Skeletal muscle tissue (tissue), 4 donors: ENCODE measurements around the gene GIPC3. TPM values are rescaled to one million over a fixed set of nuclear protein-coding genes. Genes with fewer than 3 reads are reported as not detected.

Source experiments
- H3K27ac ChIP-seq: one replicate; pipeline ENCODE4 v1.7.0; 2013; ENCODE audit warnings: mild to moderate bottlenecking, low read depth, low read length, inconsistent platforms
- H3K27me3 ChIP-seq, 3 donors: one replicate each; pipeline ENCODE4 v1.7.0; 2013; ENCODE audit warnings: low read length in 3 of 3; ENCODE audit not compliant: control insufficient read depth in 3 of 3, insufficient read depth in 3 of 3
- H3K36me3 ChIP-seq, 3 donors: one replicate each; pipeline ENCODE4 v1.7.0; 2013; ENCODE audit warnings: low read length in 3 of 3; ENCODE audit not compliant: control insufficient read depth in 3 of 3, insufficient read depth in 3 of 3
- H3K4me1 ChIP-seq, 3 donors: one replicate each; pipeline ENCODE4 v1.7.0; 2013; ENCODE audit warnings: low read length in 3 of 3, mild to moderate bottlenecking in 3 of 3; ENCODE audit not compliant: control insufficient read depth in 3 of 3, insufficient read depth in 3 of 3
- H3K4me3 ChIP-seq, 3 donors: one replicate each; pipeline ENCODE4 v1.7.0; 2013; ENCODE audit warnings: low read length in 3 of 3
- H3K9ac ChIP-seq, 3 donors: one replicate each; pipeline ENCODE4 v1.7.0; 2013; ENCODE audit warnings: low read length in 3 of 3, mild to moderate bottlenecking in 3 of 3, moderate library complexity in 2 of 3, low read depth in 1 of 3
- H3K9me3 ChIP-seq, 3 donors: one replicate each; pipeline ENCODE4 v1.7.0; 2013; ENCODE audit warnings: low read length in 3 of 3; ENCODE audit not compliant: control insufficient read depth in 3 of 3
- total RNA-seq: library from RNA; depleted of rRNA; stranded (reverse); fragments of >200 nt; gene quantifications from one replicate; pipeline ENCODE4 v1.2.3, GENCODE V29; 2014
- donor health status: Osteomylitis.

Gene GIPC3
- total RNA-seq, 1 donor from 2014 or later, result not detected

DNA sequence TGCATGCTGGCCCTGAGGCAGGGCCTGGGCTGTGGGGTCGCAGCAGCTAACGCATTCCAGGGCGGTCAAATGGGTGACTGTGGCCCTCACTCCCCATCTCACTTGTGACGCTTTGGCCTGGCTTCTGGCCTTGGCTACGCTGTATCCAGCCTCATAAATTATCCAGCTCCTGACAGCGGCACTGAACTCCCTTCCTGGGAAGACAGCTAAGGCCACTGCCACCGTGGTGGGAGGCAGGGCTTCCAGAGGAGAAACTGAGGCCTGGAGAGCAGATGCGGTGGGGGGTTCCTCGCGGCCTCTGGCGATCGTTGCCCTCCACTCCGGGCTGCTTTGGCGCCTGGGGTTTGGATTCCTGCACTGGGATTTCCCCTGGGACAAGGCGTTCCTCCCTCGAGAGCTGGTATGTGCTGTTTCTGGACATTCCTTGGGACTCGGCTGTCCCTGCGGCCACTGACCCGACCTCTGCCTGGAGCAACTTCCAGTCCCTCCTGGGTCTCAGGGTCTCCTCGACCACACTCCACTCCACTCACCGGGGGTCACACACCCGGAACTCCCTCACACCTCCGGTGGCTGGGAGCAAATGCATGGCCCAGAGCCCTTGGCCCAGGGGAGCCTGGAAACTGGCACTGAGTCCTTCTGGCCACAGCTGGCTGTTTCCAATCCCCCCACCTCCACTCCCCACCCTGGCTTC, 18.0 kb downstream of the GIPC3 start:
- Histone ChIP-seq H3K9me3 (no peaks in the 10 kb centered on the region), H3K9ac (peak overlapping the region in 1 of 3 donors; percentile 33), H3K36me3 (no peaks in the 10 kb centered on the region), H3K4me3 (no peak overlapping the region), H3K4me1 (peaks cover 8 to 37% (median 25%) of the 10 kb centered on the region in 3 donors), H3K27ac (no peak overlapping the region), H3K27me3 (peaks cover 20 to 38% (median 34%) of the 10 kb centered on the region in 3 donors)

DNA sequence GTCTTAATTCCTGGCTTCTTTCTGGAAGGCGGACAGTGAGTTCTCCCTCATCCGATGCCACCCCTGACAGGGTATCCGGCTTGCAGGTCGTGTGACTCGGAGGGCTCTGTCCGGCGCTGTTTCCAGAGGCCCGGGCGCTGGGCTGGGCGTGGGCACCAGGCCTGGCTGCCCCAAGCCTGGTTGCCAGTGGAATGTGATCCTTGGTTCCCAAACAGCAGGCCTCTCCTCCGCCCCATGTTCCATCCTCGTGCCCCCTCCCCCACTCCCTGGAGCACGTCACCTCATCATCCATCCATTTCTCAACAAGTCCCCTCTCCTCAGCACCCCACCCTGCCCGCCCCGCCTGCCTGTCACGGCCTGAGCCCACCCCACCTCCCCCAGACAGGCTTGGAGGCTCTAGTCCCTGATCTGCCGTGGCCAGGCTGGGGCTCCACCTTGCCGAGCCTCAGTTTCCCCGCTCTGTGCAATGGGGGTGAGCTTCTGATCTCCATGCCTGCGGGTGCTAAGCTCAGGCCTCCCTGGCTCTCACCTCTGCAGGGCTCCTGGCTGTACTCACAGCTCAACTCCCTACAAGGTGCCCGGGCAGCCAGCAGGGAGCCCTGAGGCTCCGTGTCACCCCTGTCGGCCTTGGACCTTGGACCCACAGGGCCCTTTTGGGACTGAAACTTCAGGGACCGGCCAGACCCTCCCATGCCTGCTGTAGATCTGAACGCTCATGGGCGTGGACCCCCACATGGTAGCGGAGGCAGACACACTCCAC, 19.1 kb downstream of the GIPC3 start:
- Histone ChIP-seq H3K27ac (no peak overlapping the region), H3K9me3 (no peaks in the 10 kb centered on the region), H3K9ac (peak overlapping the region in 1 of 3 donors; percentile 33), H3K4me1 (peaks cover 10 to 44% (median 31%) of the 10 kb centered on the region in 3 donors), H3K4me3 (no peak overlapping the region), H3K36me3 (no peaks in the 10 kb centered on the region), H3K27me3 (peaks cover 20 to 38% (median 36%) of the 10 kb centered on the region in 3 donors)

GRCh38 chr19:3604987-3605343, 19.7 kb downstream of the GIPC3 start:
- H3K9ac ChIP-seq, result peak overlapping the region in 1 of 3 donors; percentile 33
- no peaks in the 10 kb centered on the region for H3K9me3 ChIP-seq
- H3K27ac ChIP-seq, result no peak overlapping the region
- H3K4me3 ChIP-seq, result peak overlapping the region in 2 of 3 donors; percentile 24 to 52
- peaks cover 20 to 38% (median 36%) of the 10 kb centered on the region in 3 donors for H3K27me3 ChIP-seq
- H3K4me1 ChIP-seq, result peaks cover 10 to 44% (median 32%) of the 10 kb centered on the region in 3 donors
- H3K36me3 ChIP-seq, result no peaks in the 10 kb centered on the region

GRCh38 chr19:3605361-3605760, 20.1 kb downstream of the GIPC3 start:
- Histone ChIP-seq H3K9ac (peak overlapping the region in 1 of 3 donors; percentile 33), H3K9me3 (no peaks in the 10 kb centered on the region), H3K4me1 (peaks cover 10 to 44% (median 36%) of the 10 kb centered on the region in 3 donors), H3K27me3 (peaks cover 20 to 38% (median 36%) of the 10 kb centered on the region in 3 donors), H3K27ac (no peak overlapping the region), H3K4me3 (peak overlapping the region in 2 of 3 donors; percentile 24 to 52), H3K36me3 (no peaks in the 10 kb centered on the region)

- Histone ChIP-seq H3K4me3 (peak overlapping the region in 2 of 3 donors; percentile 46 to 47), H3K36me3 (peaks cover 0 to 2% (median 1%) of the 10 kb centered on the region in 3 donors), H3K27me3 (peaks cover 20 to 38% (median 36%) of the 10 kb centered on the region in 3 donors), H3K9me3 (no peaks in the 10 kb centered on the region), H3K27ac (no peak overlapping the region), H3K4me1 (peaks cover 10 to 44% (median 37%) of the 10 kb centered on the region in 3 donors), H3K9ac (peak overlapping the region in 1 of 3 donors; percentile 54)
Measured at GRCh38 chr19:3605770-3606169, 20.5 kb downstream of the GIPC3 start.

DNA sequence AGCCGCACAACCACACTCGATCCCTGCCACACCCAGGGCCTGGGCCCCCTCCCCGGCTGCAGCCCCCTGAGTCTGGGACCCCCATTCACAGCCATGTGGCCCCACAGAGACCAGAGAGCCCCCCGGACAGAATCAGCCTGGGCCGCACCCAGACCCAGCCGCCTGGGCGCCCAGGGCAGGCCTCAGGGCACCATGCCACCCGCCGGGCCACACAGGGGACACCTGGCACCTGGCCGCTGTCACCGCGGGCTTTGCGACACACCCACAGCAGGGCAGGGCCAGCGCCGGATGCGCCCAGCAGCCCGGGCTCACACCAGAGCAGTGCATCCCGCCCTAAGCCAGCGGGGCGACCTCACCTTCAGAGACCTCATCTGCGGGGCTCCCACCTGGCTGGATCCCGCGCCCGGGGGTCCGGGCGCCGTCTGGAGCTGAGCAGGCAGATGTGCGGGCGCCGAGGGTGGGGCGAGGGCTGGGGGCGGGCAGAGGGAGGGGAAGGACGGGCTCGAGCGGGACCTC, 21.0 kb downstream of the GIPC3 start:
- H3K9ac ChIP-seq, result peak overlapping the region in 2 of 3 donors; percentile 23 to 54

DNA sequence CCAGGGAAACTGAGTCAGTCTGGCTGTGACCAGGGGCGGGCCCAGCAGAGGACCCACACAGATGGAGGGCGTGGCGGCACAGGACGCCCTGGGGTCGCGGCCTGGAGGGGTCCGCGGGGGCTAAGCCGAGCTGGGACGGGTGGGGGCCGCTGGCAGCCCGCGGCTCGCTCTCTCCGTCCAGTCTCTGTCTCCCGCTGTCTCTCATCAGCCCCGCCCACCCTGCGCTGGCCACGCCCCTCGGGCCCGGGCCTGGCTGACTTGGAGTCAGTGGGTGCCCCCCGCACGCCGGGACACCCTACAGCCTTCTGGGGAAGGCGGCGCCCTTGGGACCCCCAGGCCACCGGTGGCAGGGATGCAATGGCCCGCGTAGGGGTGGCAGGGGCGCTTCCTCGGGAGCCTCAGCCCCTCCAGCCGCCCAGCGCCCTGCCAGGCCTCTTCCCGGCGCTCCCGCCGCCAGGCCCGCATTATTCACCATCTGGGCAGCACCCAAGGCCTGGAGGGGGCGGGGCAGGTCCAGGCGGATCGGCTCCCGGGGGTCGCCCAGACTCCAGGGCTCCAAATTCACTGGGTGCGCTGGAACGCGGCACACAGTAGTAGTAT, 21.5 kb downstream of the GIPC3 start, which contains the start of gene TBXA2R:
Gene TBXA2R, minus strand, starts transcription at position 186 of the 600 bp plus-strand sequence. CDS start 6,241 bp downstream, outside the sequence.
- peaks cover 10 to 44% (median 37%) of the 10 kb centered on the region in 3 donors for H3K4me1 ChIP-seq
- peak within 1 kb of the TSS in 2 of 3 donors; percentile 32 to 70 for H3K9ac ChIP-seq
- H3K4me3 ChIP-seq, result peak within 1 kb of the TSS; percentile 46 to 61 (median 51)
- H3K9me3 ChIP-seq, result no peaks in the 10 kb centered on the region
- peaks cover 7 to 11% (median 10%) of the 10 kb centered on the region in 3 donors for H3K36me3 ChIP-seq
- peak within 1 kb of the TSS; percentile 75 for H3K27ac ChIP-seq
- peaks cover 20 to 38% (median 36%) of the 10 kb centered on the region in 3 donors for H3K27me3 ChIP-seq

More for the DNA sequence above, 21.0 kb downstream of the GIPC3 start:
- Histone ChIP-seq H3K9me3 (no peaks in the 10 kb centered on the region), H3K4me1 (peaks cover 10 to 44% (median 37%) of the 10 kb centered on the region in 3 donors), H3K36me3 (peaks cover 4 to 6% (median 4%) of the 10 kb centered on the region in 3 donors), H3K27me3 (peaks cover 20 to 38% (median 36%) of the 10 kb centered on the region in 3 donors), H3K27ac (no peak overlapping the region), H3K4me3 (peak overlapping the region in 2 of 3 donors; percentile 46 to 47)

- Histone ChIP-seq H3K27ac (peak overlapping the region; percentile 75), H3K4me1 (peaks cover 10 to 44% (median 37%) of the 10 kb centered on the region in 3 donors), H3K36me3 (peaks cover 13 to 16% (median 15%) of the 10 kb centered on the region in 3 donors), H3K9me3 (no peaks in the 10 kb centered on the region), H3K4me3 (peak overlapping the region; percentile 46 to 61 (median 51)), H3K9ac (peak overlapping the region in 1 of 3 donors; percentile 70), H3K27me3 (peaks cover 20 to 35% (median 31%) of the 10 kb centered on the region in 3 donors)
Measured at GRCh38 chr19:3607303-3608078, 22.2 kb downstream of the GIPC3 start.
